GM18519 (cell line): ENCODE results near the gene RYR3.

Experiments used
- ATAC-seq: cut with Tn5 transposase; IDR thresholded peaks from one replicate; pipeline ENCODE4 v1.9.1; 2021; ENCODE audit warnings: mild to moderate bottlenecking, moderate library complexity; ENCODE audit not compliant: unreplicated experiment, low FRiP score

The RYR3 gene

GRCh38 chr15:33494306-33494705, 183.5 kb downstream of the RYR3 start:
- no peak for ATAC-seq

GRCh38 chr15:33500432-33501195, 189.8 kb downstream of the RYR3 start:
- ATAC-seq = no peak

- ATAC-seq = no peak
Observed at GRCh38 chr15:33503681-33504080, 192.9 kb downstream of the RYR3 start.

DNA sequence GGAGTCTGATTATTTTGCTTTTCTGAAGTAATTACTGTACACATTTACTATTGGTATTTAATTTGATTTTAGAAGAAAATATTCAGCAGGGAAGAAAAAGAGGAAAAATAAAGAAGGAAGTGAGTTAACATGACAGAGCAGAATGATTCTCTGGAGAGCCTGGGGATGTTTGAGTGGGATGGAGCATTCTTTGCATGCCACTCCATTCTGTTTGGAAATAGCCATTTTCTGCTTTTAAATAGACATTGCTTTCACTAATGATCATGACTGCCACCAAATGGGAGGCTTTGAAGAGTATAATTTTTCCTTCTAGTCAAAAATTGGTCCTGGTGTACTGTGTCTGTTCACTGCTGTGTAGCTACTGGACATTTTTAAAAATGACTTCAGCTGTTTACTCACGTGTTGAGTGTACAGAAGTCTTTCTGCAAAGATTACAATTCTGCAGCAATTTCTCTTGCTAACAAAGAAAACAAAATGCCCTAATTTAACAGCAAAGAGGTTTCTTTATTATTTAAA, 196.1 kb downstream of the RYR3 start:
- no peak for ATAC-seq

- ATAC-seq = no peak
Observed at GRCh38 chr15:33508703-33509102, 197.9 kb downstream of the RYR3 start.

DNA sequence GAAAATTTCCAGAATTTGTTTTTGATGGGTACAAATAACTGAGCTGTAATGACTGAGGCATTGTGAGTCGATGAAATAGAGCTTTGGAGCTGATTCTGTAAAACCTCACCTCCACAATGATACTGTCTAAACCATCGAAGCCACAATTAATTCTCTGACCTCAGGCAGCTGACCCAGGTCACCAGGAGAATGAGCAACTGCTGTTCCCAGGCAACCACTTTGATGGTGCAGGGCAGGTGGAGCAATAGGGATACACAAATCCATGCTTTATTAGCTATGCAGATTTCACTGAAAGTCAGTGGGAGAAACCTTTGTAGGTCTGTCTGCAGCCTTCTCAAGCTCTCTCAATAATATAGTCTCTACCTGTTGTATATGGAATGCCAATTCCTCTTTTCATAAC, 204.4 kb downstream of the RYR3 start:
- no peak for ATAC-seq

DNA sequence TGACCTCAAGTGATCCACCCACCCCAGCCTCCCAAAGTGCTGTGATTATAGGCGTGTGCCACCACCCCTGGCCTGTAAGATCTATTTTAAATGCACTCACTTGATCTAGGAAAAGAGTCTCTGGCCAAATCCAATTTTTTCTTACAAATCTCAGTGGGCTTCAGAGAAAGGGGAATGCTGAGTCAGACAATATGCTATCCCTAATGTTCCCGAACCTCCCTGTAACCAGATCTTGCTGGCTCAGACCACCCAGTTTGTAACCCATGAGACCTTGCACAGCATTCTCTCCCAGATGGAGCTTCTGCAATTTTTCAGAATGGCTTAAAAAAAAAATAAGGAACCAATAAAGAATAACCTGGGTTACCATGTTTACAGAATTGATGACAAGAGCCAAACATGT, 205.8 kb downstream of the RYR3 start:
- no peak for ATAC-seq

DNA sequence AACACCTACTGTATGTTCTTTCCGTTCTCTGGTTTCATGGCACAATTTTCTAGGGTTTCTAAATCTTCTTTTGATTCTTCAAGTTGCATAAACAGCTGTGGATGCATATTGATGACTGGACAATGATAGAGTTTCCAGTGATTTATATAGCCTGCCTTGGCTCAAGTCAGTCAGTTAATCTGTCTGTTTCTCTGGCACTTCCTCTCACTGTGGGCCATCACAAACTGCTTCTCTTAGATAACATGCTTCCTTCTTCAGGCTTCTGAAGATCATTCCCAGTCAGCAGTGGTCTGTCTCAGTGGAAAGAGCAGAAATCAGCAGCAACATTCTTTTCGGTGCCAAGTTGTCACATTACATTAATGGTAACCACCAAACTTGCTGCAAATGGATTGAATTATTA, 207.2 kb downstream of the RYR3 start:
- no peak for ATAC-seq

DNA sequence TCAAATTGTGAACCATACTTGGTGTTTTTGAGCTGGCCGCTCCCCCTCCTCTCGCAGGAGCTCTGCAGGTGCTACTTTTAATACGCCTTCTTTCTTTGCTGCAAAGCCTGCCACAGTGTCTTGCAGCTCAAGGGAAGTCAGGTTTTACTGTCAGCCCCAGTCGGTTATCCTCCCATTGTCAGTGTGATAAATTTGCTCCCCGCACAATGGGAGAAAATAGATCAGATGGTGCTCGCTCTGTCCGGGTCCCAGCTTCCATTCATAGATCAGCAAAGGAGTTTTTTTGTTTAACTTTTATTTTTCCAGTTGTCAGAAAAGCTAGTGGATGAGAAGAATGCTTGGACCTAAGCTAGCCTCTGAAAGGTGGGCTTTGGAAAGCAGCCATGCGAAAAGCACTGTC, 207.7 kb downstream of the RYR3 start:
- ATAC-seq = no peak

GRCh38 chr15:33524274-33524673, 213.5 kb downstream of the RYR3 start:
- ATAC-seq = no peak

- ATAC-seq = no peak
Observed at GRCh38 chr15:33526532-33526931, 215.8 kb downstream of the RYR3 start.

DNA sequence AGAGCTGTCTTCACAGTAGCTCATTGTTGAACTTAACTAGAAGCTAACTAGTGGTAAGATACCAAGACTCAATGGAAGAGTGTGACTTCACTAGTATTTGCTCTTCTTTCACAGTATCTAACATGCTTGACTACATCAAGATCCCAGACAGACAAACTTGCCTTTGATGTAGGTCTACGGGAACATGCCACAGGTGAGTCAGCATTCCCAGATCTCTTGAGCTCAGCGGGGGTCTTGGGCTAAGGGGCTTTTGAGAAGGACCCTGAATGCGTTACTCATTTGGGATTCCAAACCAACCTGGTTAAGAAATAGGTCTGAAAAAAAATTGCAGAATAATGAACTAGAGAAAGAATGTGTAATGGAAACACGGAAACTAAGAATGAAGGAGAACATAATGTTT, 222.4 kb downstream of the RYR3 start:
- ATAC-seq = no peak

GRCh38 chr15:33534642-33535041, 223.9 kb downstream of the RYR3 start:
- no peak for ATAC-seq

DNA sequence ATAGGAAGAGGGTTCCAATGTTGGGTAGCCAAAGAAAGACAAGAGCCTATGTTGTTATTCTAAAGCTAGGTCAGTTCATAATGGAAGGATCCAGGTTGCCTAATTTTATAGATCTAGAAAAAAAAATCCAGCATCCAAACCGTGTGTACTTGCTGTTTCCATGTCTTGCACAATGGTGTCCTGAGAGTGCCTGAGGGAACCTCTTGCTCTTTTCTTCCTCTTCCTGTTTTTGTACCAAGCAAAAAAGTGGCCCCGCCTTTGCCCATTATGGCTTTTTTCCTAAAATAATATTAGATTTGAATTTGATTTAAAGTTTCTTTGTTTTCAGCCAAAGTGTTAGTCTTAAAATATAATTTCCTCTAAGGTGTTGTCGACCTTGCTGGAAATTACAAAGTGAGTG, 224.4 kb downstream of the RYR3 start:
- ATAC-seq = no peak

- ATAC-seq = no peak
Observed at GRCh38 chr15:33539825-33540573, 229.2 kb downstream of the RYR3 start.

DNA sequence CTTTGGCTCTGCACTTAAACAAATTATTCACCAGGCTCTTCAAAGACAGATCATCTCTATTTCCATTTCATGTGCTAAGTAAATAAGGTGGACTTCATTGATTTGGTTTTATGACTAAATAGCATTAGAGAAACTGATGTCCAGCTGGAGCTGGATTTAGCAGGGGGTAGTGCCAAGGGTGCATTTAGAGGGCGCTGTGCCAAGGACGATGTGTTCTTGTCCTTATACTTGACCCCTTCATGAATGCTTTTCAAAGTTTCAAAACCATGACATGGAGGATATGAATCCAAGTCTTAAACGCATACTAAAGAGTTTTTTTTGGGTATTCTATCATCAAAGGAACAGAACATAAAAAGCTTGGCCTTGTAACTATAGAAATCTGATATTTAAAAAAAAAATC, 233.2 kb downstream of the RYR3 start:
- ATAC-seq = no peak

GRCh38 chr15:33545866-33546265, 235.1 kb downstream of the RYR3 start:
- no peak for ATAC-seq

DNA sequence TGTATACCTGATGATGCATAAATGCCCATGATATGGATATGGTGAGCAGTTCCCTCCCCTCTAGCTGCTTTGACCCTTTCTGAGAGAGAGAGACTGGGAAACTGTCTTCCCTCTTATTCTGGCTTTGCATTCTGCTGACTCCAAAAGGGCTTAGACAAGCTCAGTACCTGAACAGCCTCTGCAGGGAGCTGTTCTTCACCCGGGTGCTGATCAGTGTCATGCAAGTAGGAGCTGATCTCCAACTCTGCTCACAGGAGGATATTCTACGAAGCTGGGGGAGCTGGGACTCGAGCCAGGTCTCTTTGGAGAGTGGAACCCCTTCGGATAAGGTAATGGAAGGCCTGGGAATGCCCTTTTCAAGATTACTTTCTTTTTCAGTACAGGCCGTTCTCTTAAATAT, 237.1 kb downstream of the RYR3 start:
- ATAC-seq = no peak

DNA sequence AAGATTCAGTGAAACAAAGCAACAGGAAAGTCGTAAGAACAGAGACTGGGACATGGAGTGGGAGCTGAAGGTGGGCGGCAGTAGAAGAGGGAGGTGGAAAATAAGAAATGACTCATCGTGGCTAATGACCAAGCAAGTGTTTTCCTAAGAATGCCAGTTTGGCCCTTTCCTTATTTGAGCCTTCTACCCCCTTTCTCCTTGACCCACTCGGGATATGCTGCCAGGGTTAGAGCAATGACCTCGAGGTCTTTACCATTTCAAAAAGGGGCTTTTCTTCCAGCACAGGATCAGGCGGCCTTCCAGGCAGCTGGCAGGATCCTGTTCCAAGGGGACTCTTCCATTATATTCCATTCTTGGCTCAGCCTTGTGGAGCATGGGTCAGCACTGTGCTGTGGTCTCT, 241.1 kb downstream of the RYR3 start:
- no peak for ATAC-seq

DNA sequence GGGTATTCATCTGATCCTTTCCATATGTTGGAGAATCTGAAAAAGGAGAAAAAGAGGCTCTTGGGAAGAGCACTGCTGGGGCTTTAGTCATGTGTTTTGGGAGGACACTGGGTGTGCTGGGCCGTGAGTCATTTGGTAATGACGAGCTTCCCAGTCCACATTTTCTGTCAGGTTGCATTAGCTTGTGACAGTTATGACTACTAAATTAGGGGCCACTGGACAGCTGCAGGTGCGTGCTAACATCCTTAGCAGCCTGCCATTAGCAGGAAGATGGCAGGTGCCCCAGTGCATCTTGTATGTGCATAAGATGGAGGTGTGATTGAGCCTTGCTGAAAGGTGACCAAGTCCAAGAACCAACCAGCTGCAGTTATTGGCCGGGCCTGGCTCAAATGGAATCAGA, 242.4 kb downstream of the RYR3 start:
- ATAC-seq = no peak

DNA sequence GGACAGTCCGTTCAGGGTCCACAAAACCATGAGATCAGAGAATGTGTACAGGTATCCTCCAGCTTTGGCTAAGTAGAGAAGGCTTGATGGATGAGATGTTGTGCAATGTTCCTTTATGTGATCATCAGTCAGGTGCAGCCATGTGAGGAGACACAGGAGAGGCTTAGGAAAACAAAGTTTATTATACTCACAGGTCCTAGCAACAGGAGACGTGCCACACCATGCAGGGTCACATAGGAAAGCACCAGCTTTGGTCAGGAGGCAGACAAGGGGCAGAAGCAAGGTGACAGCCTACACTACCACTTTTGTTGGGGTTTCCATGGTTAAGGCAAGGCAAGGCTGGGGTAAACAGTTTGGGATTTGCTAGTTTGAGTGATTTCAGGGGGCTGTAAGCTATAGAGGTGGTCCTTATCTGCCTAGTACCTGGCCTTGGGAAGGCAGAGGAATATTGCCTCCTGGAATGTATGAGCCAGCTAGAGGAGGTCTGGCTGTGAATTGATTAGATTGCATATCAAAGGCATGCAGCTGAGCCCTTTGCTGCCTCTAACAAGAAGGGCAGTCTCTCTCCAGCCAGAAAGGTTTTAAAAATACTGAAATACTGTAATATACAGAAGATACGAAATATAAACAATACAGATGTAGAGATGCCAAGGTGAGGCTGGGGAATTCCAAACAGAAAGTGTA, 248.6 kb downstream of the RYR3 start:
- no peak for ATAC-seq
